SK-N-SH (cell line): Measurements from ENCODE around the gene BCAS3.

Experiments
- CTCF ChIP-seq: fragments of 200-600 bp; sonication (generic); IDR thresholded peaks from 2 replicates; pipeline ENCODE4 v1.6.1; 2017; ENCODE audit warnings: antibody characterized with exemption, mild to moderate bottlenecking, moderate library complexity
- EZH2phosphoT487 ChIP-seq: fragments of 200-600 bp; sonication (generic); IDR thresholded peaks from 2 replicates; pipeline ENCODE4 v1.6.1; 2017; ENCODE audit warnings: low read depth, mixed run types, mild to moderate bottlenecking, antibody characterized with exemption, moderate library complexity, borderline replicate concordance

GRCh38 chr17:61416540-61417363 is 739.1 kb downstream of the BCAS3 start:
- no peak for TF ChIP-seq EZH2phosphoT487
- TF ChIP-seq CTCF, result peak; percentile 99
